GM12878 (cell line): Measurements from ENCODE around the gene CA6. TPM values are rescaled to one million over a fixed set of nuclear protein-coding genes. Genes with fewer than 3 reads are reported as not detected.

ENCODE experiments used
- BCL11A ChIP-seq: IDR thresholded peaks from 2 replicates; pipeline ENCODE4 v1.6.1; 2011; ENCODE audit warnings: low read depth, low read length
- IRF3 ChIP-seq: fragments of 450-650 bp; IDR thresholded peaks from 2 replicates; pipeline ENCODE4 v1.6.1; 2014; ENCODE audit warnings: mild to moderate bottlenecking
- JUND ChIP-seq: IDR thresholded peaks from 2 replicates; pipeline ENCODE4 v1.6.1; 2012; ENCODE audit warnings: low read depth, mild to moderate bottlenecking, low read length, improper control_type of control experiment, moderate library complexity
- NR2C2 ChIP-seq: IDR thresholded peaks from 2 replicates; pipeline ENCODE4 v1.6.1; 2011; ENCODE audit warnings: borderline replicate concordance, low read depth; ENCODE audit not compliant: control insufficient read depth, insufficient read length
- STAT1 ChIP-seq: fragments of 450-650 bp; conservative IDR thresholded peaks from 2 replicates; pipeline ENCODE4 v1.6.1; 2014; ENCODE audit warnings: antibody characterized with exemption, mild to moderate bottlenecking
- TARDBP ChIP-seq: IDR thresholded peaks from 2 replicates; pipeline ENCODE4 v1.6.1; 2016; ENCODE audit warnings: borderline replicate concordance
- polyA plus RNA-seq, 11 experiments: library from polyadenylated mRNA; depleted of rRNA in 4 of 11; unstranded in 6 of 11; stranded (reverse) in 5 of 11; fragments of >200 nt; fragmentation: Nextera tagmentation in 4 of 11; fragmentation: Illumina TruSeq in 1 of 11; extraction: Ambion mirVana in 4 of 11; extraction: Trizol in 1 of 11; gene quantifications; 1 replicate in 1 of 11; 2 replicates in 10 of 11; pipeline versions ENCODE4 v1.2.1 to v1.2.3, GENCODE V29; 2011 to 2016; ENCODE audit warnings: inconsistent platforms in 2 of 11, missing spikeins in 2 of 11, low read depth in 1 of 11
- total RNA-seq, 4 experiments: library from RNA; depleted of rRNA in 3 of 4; stranded (reverse); fragments of >200 nt in 3 of 4; fragmentation: Illumina TruSeq in 1 of 4; extraction: Trizol in 1 of 4; gene quantifications; 2 replicates each; pipeline versions ENCODE4 v1.2.1 to v1.2.3, GENCODE V29; 2013 to 2021
- TF ChIP-seq, protein P1 (sequence below): IDR thresholded peaks from 2 replicates; pipeline ENCODE4 v1.6.1; 2012; ENCODE audit warnings: improper control_type of control experiment, low read depth, low read length; ENCODE audit not compliant: insufficient replicate concordance

The CA6 gene
- total and polyA plus RNA-seq, 10 of the 15 experiments (the other 5 are each of a cell fraction or from before 2014, with no cell fraction given), result not detected

DNA sequence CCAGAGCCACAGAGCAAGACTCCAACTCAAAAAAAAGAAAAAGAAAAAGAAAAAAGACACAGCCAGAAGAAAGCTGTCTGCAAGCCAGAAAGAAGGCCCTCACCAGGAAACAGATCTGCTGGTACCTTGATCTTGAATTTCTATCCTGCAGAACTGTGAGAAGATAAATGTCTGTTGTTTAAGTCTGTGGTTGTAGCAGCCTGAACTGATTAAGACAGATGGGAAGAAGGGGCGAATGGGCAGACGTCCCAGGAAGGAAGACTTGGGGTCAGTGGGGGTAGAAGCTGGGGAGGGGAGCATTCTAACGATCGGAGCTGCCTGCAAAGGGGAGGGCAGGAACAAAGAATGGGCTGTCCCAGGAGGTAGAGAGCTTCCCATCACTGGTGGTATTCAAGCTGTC lies 74.2 kb downstream of the CA6 start (continued):
- TF ChIP-seq, protein P1, sequence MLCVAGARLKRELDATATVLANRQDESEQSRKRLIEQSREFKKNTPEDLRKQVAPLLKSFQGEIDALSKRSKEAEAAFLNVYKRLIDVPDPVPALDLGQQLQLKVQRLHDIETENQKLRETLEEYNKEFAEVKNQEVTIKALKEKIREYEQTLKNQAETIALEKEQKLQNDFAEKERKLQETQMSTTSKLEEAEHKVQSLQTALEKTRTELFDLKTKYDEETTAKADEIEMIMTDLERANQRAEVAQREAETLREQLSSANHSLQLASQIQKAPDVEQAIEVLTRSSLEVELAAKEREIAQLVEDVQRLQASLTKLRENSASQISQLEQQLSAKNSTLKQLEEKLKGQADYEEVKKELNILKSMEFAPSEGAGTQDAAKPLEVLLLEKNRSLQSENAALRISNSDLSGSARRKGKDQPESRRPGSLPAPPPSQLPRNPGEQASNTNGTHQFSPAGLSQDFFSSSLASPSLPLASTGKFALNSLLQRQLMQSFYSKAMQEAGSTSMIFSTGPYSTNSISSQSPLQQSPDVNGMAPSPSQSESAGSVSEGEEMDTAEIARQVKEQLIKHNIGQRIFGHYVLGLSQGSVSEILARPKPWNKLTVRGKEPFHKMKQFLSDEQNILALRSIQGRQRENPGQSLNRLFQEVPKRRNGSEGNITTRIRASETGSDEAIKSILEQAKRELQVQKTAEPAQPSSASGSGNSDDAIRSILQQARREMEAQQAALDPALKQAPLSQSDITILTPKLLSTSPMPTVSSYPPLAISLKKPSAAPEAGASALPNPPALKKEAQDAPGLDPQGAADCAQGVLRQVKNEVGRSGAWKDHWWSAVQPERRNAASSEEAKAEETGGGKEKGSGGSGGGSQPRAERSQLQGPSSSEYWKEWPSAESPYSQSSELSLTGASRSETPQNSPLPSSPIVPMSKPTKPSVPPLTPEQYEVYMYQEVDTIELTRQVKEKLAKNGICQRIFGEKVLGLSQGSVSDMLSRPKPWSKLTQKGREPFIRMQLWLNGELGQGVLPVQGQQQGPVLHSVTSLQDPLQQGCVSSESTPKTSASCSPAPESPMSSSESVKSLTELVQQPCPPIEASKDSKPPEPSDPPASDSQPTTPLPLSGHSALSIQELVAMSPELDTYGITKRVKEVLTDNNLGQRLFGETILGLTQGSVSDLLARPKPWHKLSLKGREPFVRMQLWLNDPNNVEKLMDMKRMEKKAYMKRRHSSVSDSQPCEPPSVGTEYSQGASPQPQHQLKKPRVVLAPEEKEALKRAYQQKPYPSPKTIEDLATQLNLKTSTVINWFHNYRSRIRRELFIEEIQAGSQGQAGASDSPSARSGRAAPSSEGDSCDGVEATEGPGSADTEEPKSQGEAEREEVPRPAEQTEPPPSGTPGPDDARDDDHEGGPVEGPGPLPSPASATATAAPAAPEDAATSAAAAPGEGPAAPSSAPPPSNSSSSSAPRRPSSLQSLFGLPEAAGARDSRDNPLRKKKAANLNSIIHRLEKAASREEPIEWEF, result no peak
- no peak for TF ChIP-seq STAT1
- no peak for TF ChIP-seq TARDBP
- TF ChIP-seq BCL11A, result no peak
- TF ChIP-seq NR2C2, result no peak
- no peak for TF ChIP-seq JUND
- no peak for TF ChIP-seq IRF3
